BLaER1 (cell line): Measurements from ENCODE around the gene TRAF7.

ENCODE experiments used
- H3K27ac ChIP-seq: shearing (Covaris generic); formaldehyde crosslinking; 2 replicates; pipeline ENCODE4 v1.8.1; 2022
- H3K27me3 ChIP-seq: shearing (Covaris generic); formaldehyde crosslinking; 2 replicates; pipeline ENCODE4 v1.8.1; 2022
- H3K36me3 ChIP-seq: shearing (Covaris generic); formaldehyde crosslinking; 2 replicates; pipeline ENCODE4 v1.8.1; 2022
- H3K4me1 ChIP-seq: shearing (Covaris generic); formaldehyde crosslinking; 2 replicates; pipeline ENCODE4 v1.8.1; 2022
- H3K4me2 ChIP-seq: shearing (Covaris generic); formaldehyde crosslinking; 2 replicates; pipeline ENCODE4 v1.8.1; 2022
- H3K4me3 ChIP-seq: shearing (Covaris generic); formaldehyde crosslinking; 2 replicates; pipeline ENCODE4 v1.8.1; 2022
- H3K9ac ChIP-seq: shearing (Covaris generic); formaldehyde crosslinking; 2 replicates; pipeline ENCODE4 v1.8.1; 2022
- H3K9me3 ChIP-seq: shearing (Covaris generic); formaldehyde crosslinking; 2 replicates; pipeline ENCODE4 v1.8.1; 2022
- H4K20me1 ChIP-seq: shearing (Covaris generic); formaldehyde crosslinking; 2 replicates; pipeline ENCODE4 v1.8.1; 2022
- Cebpa-rat ChIP-seq: shearing (Covaris generic); IDR thresholded peaks from 2 replicates; pipeline ENCODE4 v1.8.1; 2022

The TRAF7 gene

GRCh38 chr16:2210009-2210332, 54.4 kb downstream of the TRAF7 start:
- Histone ChIP-seq H3K27me3 (no peaks in the 10 kb centered on the region), H3K4me2 (no peak overlapping the region), H3K9me3 (no peaks in the 10 kb centered on the region), H3K27ac (no peak overlapping the region), H4K20me1 (peaks cover 47% of the 10 kb centered on the region), H3K36me3 (peaks cover 63% of the 10 kb centered on the region), H3K9ac (no peak overlapping the region), H3K4me1 (peaks cover 36% of the 10 kb centered on the region), H3K4me3 (no peak overlapping the region)
- TF ChIP-seq Cebpa-rat = no peak

DNA sequence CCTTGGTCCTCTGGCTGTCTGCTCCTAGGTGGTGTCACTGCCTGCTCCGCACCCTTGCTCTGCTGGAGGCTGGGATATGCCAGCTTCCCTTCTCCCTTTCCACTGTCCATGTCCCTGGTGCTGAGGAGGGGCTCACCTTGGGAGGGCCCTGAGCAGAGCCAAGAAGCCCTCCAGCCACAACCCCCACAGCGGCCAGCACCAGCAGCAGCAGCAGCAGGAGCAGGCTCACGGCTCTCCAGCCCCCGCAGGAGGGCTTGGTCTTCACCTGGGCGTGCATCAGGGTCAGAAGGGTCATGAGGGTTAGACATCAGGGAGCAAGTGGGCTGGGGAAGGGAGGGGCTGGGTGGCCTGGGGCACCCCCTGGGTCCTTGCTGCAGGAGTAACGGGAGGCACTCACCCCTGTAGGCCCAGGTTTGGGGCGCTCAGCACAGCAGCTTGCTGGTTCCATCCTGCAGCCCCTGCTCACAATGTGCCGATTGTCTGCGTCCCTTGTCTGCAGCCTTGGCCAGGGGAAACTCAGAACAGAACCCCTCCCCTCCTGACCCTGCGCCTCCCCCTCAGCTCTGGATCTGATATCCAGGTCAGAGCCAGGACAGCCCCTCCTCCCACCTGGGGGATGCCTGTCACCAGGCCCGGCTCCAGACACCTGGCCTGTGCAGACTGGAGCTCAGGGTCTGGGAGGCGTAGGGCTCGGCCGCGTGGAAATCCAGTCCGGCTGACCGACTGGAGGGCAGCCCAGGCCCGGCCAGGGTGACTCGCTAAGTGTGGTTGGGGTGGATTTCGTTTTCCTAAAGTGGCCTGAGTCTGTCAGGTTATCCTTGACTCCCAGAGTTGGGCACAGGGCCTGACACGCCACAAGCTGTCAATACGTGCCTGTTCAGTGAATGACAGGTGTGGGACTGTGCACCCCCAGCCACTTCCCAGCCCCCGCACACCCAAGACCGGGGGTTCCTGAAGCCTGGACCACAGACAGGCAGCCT, 55.1 kb downstream of the TRAF7 start, which contains the start of gene BRICD5:
BRICD5 (minus strand) TSS at position 478 of the 980 bp plus-strand sequence; CDS start at position 448, 30 bp downstream.
- Histone ChIP-seq H3K4me2 (no peak within 1 kb of the TSS), H3K27ac (no peak within 1 kb of the TSS), H3K27me3 (no peaks in the 10 kb centered on the region), H3K36me3 (peaks cover 63% of the 10 kb centered on the region), H3K9me3 (no peaks in the 10 kb centered on the region), H3K9ac (0 out of 2 replicates have a peak within 1 kb of the TSS, but pooled peaks have one; percentile 85), H3K4me1 (peaks cover 38% of the 10 kb centered on the region), H3K4me3 (no peak within 1 kb of the TSS), H4K20me1 (peaks cover 47% of the 10 kb centered on the region)
- TF ChIP-seq Cebpa-rat = no peak

GRCh38 chr16:2211923-2212347, 56.4 kb downstream of the TRAF7 start:
- Histone ChIP-seq H3K9me3 (no peaks in the 10 kb centered on the region), H3K9ac (peak overlapping the region; percentile 85; the same call in 1 of the 2 replicates)

GRCh38 chr16:2212362-2213324, 57.1 kb downstream of the TRAF7 start:
- Histone ChIP-seq H3K36me3 (peaks cover 53% of the 10 kb centered on the region), H3K4me1 (peaks cover 28% of the 10 kb centered on the region), H3K9me3 (no peaks in the 10 kb centered on the region), H3K9ac (peak overlapping the region; percentile 85), H4K20me1 (peaks cover 47% of the 10 kb centered on the region), H3K27ac (no peak overlapping the region), H3K27me3 (no peaks in the 10 kb centered on the region), H3K4me3 (peak overlapping the region; percentile 85), H3K4me2 (peak overlapping the region; percentile 99)
- TF ChIP-seq Cebpa-rat = no peak

More at GRCh38 chr16:2211923-2212347, 56.4 kb downstream of the TRAF7 start:
- no peak for TF ChIP-seq Cebpa-rat
- peaks cover 47% of the 10 kb centered on the region for H4K20me1 ChIP-seq
- H3K4me3 ChIP-seq = no peak overlapping the region
- peaks cover 32% of the 10 kb centered on the region for H3K4me1 ChIP-seq
- H3K27ac ChIP-seq = no peak overlapping the region
- H3K4me2 ChIP-seq = peak overlapping the region; percentile 99
- H3K27me3 ChIP-seq = no peaks in the 10 kb centered on the region
- peaks cover 60% of the 10 kb centered on the region for H3K36me3 ChIP-seq

- Histone ChIP-seq H3K9ac (peak overlapping the region; percentile 85), H3K36me3 (peaks cover 39% of the 10 kb centered on the region), H3K27me3 (no peaks in the 10 kb centered on the region), H3K4me3 (peak overlapping the region; percentile 85), H4K20me1 (peaks cover 45% of the 10 kb centered on the region), H3K4me2 (peak overlapping the region; percentile 99), H3K4me1 (peaks cover 28% of the 10 kb centered on the region), H3K9me3 (no peaks in the 10 kb centered on the region), H3K27ac (peak overlapping the region; percentile 78)
- no peak for TF ChIP-seq Cebpa-rat
These were observed 58.5 kb downstream of the TRAF7 start for GRCh38 chr16:2213817-2214718.

GRCh38 chr16:2214719-2214968, 59.1 kb downstream of the TRAF7 start, which contains the start of gene PGP:
PGP (minus strand) TSS chr16:2214840; CDS start chr16:2214777, 63 bp downstream.
- no peaks in the 10 kb centered on the region for H3K27me3 ChIP-seq
- H3K27ac ChIP-seq = peak within 1 kb of the TSS; percentile 87
- peaks cover 33% of the 10 kb centered on the region for H3K36me3 ChIP-seq
- H3K4me3 ChIP-seq = peak within 1 kb of the TSS; percentile 85
- peaks cover 28% of the 10 kb centered on the region for H3K4me1 ChIP-seq
- H3K4me2 ChIP-seq = peak within 1 kb of the TSS; percentile 99
- H3K9ac ChIP-seq = peak within 1 kb of the TSS; percentile 85
- peaks cover 39% of the 10 kb centered on the region for H4K20me1 ChIP-seq
- no peak for TF ChIP-seq Cebpa-rat
- no peaks in the 10 kb centered on the region for H3K9me3 ChIP-seq

- H3K4me3 ChIP-seq = no peak overlapping the region
- peaks cover 28% of the 10 kb centered on the region for H3K4me1 ChIP-seq
- TF ChIP-seq Cebpa-rat = no peak
- H3K27ac ChIP-seq = no peak overlapping the region
- peaks cover 23% of the 10 kb centered on the region for H4K20me1 ChIP-seq
- no peak overlapping the region for H3K9ac ChIP-seq
- H3K4me2 ChIP-seq = peak overlapping the region; percentile 84; the same call in 1 of the 2 replicates
- no peaks in the 10 kb centered on the region for H3K27me3 ChIP-seq
- no peaks in the 10 kb centered on the region for H3K9me3 ChIP-seq
- peaks cover 17% of the 10 kb centered on the region for H3K36me3 ChIP-seq
These were observed 60.7 kb downstream of the TRAF7 start for GRCh38 chr16:2216330-2216729.

DNA sequence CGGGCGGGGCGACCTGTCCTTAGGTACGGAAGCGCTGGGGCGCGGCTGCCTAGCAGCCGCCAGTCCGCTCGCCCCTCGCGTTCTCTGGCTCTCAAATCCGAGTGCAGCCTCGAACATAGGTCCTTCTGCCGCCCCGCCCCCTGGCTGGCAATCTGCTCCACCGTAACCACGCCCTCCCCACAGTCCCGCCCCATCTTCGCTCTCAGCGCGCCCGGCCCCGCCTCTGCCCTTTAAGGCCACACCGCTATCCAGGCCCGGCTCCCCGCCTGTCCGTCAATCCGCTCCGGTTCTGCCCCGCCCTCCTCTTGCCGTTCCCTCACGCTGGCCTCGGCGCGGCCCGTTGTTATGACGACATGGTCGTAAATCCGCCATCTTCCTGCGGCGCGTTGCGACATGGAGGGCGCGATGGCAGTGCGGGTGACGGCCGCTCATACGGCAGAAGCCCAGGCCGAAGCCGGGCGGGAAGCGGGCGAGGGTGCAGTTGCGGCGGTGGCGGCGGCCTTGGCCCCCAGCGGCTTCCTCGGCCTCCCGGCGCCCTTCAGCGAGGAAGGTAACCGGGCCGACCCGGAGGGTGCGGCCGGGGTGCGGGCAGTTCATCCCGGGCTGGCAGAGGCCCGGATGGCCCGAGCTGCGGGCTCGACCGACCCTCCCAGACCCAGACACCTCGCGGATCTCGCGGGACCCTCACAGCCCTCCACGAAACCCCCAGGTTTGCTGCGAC, 67.8 kb downstream of the TRAF7 start, which contains the start of gene E4F1:
E4F1 (plus strand) TSS at position 371 of the 721 bp plus-strand sequence; CDS start at position 394, 23 bp downstream.
- peak within 1 kb of the TSS; percentile 88 for H3K27ac ChIP-seq
- H3K4me1 ChIP-seq = peaks cover 31% of the 10 kb centered on the region
- peak; percentile 95 for TF ChIP-seq Cebpa-rat

More for the DNA sequence above, 67.8 kb downstream of the TRAF7 start, which contains the start of gene E4F1:
- Histone ChIP-seq H3K27me3 (no peaks in the 10 kb centered on the region), H4K20me1 (peaks cover 47% of the 10 kb centered on the region), H3K36me3 (peaks cover 22% of the 10 kb centered on the region), H3K4me3 (peak within 1 kb of the TSS; percentile 84), H3K9ac (peak within 1 kb of the TSS; percentile 93), H3K4me2 (peak within 1 kb of the TSS; percentile 89), H3K9me3 (no peaks in the 10 kb centered on the region)
